Measurements from ENCODE around the gene PRKAG2.
A peak's percentile ranks its signal among the peaks of the same experiment; 100 is the strongest.

PRKAG2 gene

GRCh38 chr7:151745706-151746105 is 131.2 kb downstream of the PRKAG2 start:
- TF ChIP-seq CREB1 (IDR thresholded peaks at IDR 0.05; ENCODE audit: low read depth): no peak
- no peak for TF ChIP-seq REST (IDR thresholded peaks at IDR 0.05; ENCODE audit: low read depth)
- TF ChIP-seq TAF1 (IDR thresholded peaks at IDR 0.05; ENCODE audit: low read depth): no peak

GRCh38 chr7:151744656-151745638 is 132.0 kb downstream of the PRKAG2 start:
- TF ChIP-seq FOXM1 (IDR thresholded peaks at IDR 0.05; ENCODE audit: borderline replicate concordance, low read depth) (peak; percentile 75; the same call in 1 of the 2 replicates), CEBPB (IDR thresholded peaks at IDR 0.05) (peak; percentile 96), MAX (IDR thresholded peaks at IDR 0.05) (no peak; the same call in none of the 2 replicates), NFIC (IDR thresholded peaks at IDR 0.05) (peak; percentile 79), TCF12 (IDR thresholded peaks at IDR 0.05; ENCODE audit: low read depth) (peak; percentile 88), USF1 (IDR thresholded peaks at IDR 0.05) (peak; percentile 46), CREB1 (IDR thresholded peaks at IDR 0.05; ENCODE audit: low read depth) (no peak), RAD21 (IDR thresholded peaks at IDR 0.05; ENCODE audit: low read depth) (peak; percentile 47; the same call in 1 of the 2 replicates), REST (IDR thresholded peaks at IDR 0.05; ENCODE audit: low read depth) (no peak), EGR1 (IDR thresholded peaks at IDR 0.05) (no peak), TEAD4 (IDR thresholded peaks at IDR 0.05) (peak; percentile 70), ZBTB7A (IDR thresholded peaks at IDR 0.05; ENCODE audit: low read depth) (no peak), EP300 (IDR thresholded peaks at IDR 0.05; ENCODE audit: borderline replicate concordance) (peak; percentile 89)

- TF ChIP-seq CREB1 (IDR thresholded peaks at IDR 0.05; ENCODE audit: low read depth) (no peak), TEAD4 (IDR thresholded peaks at IDR 0.05) (no peak), REST (IDR thresholded peaks at IDR 0.05; ENCODE audit: low read depth) (no peak), ZBTB7A (IDR thresholded peaks at IDR 0.05; ENCODE audit: low read depth) (no peak), EP300 (IDR thresholded peaks at IDR 0.05; ENCODE audit: borderline replicate concordance) (no peak), FOXM1 (IDR thresholded peaks at IDR 0.05; ENCODE audit: borderline replicate concordance, low read depth) (no peak), MAX (IDR thresholded peaks at IDR 0.05) (no peak), RAD21 (IDR thresholded peaks at IDR 0.05; ENCODE audit: low read depth) (no peak)
These were observed 132.8 kb downstream of the PRKAG2 start for GRCh38 chr7:151744051-151744580.

- no peak for TF ChIP-seq TAF1 (IDR thresholded peaks at IDR 0.05; ENCODE audit: low read depth)
- TF ChIP-seq USF1 (IDR thresholded peaks at IDR 0.05): no peak
- no peak for TF ChIP-seq ZBTB7A (IDR thresholded peaks at IDR 0.05; ENCODE audit: low read depth)
- no peak for TF ChIP-seq RAD21 (IDR thresholded peaks at IDR 0.05; ENCODE audit: low read depth)
- TF ChIP-seq TCF12 (IDR thresholded peaks at IDR 0.05; ENCODE audit: low read depth): no peak
- no peak for TF ChIP-seq CEBPB (IDR thresholded peaks at IDR 0.05)
- no peak for TF ChIP-seq YY1 (IDR thresholded peaks at IDR 0.05; ENCODE audit: low read depth)
- no peak for TF ChIP-seq MAX (IDR thresholded peaks at IDR 0.05)
- no peak for TF ChIP-seq EP300 (IDR thresholded peaks at IDR 0.05; ENCODE audit: borderline replicate concordance)
- TF ChIP-seq FOXM1 (IDR thresholded peaks at IDR 0.05; ENCODE audit: borderline replicate concordance, low read depth): no peak
- no peak for TF ChIP-seq CREB1 (IDR thresholded peaks at IDR 0.05; ENCODE audit: low read depth)
- no peak for TF ChIP-seq NFIC (IDR thresholded peaks at IDR 0.05)
- TF ChIP-seq EGR1 (IDR thresholded peaks at IDR 0.05): no peak
- TF ChIP-seq TEAD4 (IDR thresholded peaks at IDR 0.05): no peak
- TF ChIP-seq REST (IDR thresholded peaks at IDR 0.05; ENCODE audit: low read depth): no peak
These were observed 133.4 kb downstream of the PRKAG2 start for GRCh38 chr7:151743481-151743983.
